Measurements from ENCODE around the gene KRT82.

Gene KRT82

DNA sequence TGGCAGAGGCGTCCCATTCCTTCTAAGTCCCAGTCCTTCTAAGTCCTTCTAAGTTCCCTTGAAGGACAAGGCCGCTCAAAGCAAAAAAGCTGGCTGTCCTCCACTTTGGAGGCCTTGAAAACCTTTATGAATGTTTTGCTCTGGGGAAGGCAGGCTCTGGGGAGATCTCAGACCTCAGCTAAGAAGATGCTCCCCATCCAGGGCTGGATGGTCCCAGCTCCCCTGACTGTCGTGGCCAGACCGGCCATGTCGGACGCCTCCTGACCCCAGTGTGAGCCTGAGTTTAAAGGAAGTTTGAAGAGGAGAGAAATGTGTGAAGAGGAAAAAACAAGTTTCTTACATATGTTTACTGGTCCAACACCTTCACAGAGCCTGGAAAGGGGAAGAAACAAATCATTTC lies 26.6 kb downstream of the KRT82 start:
- no peak for DNase-seq

DNA sequence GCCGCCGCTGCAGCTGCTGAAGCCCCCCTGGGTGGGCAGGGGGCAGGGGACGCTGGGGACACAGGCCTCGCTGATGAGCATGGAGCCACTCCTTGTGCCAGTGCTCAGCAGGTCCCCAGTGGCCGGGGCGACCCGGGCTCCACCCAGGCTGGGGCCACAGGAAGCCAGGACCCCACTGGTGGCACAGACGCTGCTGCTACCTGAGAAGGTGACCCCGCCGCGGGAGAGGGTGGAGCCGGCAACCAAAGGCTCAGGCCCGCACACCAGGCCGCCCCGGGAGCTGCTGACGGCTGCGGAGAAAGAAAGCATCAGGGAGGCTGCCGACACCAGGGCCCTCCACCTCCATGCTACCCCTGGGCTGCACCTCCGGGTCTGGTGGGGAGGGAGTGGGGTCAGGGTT lies 28.0 kb downstream of the KRT82 start:
- DNase-seq, result no peak

DNA sequence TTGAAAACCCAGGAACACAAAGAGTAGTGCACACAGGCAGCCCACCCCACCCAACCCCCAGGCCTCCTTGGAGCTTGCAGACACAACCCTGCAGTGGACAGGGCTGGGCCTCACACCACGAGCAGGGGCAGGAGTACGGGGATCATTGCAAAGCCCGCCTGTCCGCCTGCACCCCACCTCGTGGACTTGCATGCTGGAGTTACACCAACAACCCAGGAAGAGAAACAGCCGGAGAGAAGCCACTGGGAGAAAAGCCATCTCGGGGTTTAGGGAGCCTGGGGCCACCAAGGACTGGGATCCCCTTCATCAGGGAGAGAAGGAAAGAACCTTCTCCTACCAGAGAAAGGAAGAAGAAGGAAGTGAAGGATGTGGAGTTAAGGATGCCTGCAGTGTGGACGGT lies 28.9 kb downstream of the KRT82 start:
- no peak for DNase-seq

DNA sequence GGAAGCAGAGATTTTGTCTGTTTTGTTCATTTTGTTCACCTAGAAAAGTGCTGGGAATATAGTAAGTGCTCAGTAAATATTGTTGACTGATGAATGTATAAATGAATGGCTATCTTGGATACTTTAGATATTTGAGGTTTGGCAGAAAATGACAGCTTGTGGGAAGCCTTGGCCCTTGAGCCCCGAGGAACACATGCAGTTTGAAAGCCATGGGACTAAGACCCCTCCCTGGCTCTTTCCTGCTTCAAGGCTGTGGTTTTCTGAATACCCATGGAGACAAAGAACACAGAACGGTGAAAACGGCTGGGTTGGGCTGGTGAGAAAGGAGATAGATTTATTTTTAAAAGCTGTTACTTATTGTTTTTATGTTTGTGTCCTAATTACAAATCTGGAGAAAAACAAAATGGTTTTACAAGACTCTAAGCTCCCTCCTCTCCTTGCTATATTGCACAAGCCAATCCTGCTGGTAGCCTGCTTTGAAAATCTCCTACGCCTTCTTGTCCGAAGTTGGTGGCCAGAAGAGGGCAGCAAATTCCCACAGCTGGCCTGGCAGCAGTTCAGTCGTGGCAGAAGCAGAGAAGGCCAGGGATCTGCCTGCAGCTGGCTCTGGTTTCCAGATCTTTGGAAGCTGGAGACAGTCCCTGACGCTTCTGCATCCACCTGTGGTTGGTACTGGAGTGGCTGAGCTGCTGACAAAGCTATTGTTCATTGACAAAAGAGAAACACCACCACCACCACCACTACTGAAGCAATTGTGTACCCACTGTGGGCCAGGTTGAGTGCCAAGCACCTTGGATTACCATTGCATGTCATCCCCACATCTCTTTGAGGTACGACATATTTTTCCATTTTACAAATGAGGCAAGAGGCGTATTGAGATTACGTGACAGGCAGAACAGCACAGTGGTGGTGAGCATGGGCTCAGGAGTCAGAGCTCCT lies 33.6 kb downstream of the KRT82 start:
- peak; percentile 67 to 77 for DNase-seq

DNA sequence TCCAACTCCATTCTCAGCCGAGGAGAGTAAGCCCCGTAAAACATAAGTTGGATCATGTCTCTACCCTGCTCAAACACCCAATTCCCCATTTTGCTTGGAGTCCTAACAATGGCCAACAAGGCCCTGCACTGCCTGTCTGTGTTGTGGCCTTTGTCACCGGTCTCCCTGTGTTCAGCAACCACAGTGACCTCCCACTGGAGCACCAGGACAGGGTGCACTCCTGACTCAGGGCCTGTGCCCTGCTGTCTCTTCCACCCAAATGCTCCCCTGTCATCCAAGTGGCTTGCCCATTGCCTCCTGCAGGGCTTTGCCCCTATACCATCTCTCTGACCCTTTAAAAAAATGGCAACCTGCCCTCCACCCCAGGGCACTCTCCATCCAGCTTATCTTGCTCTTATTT lies 34.4 kb downstream of the KRT82 start:
- no peak for DNase-seq

DNA sequence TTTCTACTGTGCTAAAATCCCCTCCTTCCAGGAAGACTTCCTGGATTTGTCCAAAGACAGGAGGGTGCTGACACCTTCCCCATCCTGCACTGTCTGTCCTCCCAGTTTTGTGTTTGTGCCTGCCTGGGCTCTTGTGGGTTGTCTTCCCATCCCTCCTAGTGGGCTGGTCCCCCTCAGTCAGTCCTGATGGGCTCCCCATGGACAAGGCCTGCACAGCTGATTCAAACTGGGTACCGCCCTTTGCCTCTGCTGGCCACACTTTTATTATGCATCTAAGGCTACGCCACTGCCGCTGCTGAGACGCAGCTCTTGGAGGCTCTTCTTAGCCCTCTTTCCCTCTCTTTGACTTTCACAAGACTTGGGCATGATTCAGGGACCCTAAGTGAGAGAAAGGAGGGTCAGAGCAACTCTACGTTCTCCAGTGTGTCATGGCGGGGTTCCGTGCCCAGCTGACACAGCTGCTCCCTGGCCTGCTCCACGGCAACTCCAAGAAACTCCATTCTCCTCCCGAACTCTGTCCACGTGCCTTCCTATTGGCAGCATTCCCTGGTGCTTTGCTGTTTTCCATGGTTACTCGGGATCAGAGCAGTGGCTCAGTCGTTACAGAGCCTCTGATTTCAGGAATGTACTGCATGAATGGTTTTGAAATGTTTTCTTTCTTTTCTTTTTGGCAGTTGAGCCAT lies 35.1 kb downstream of the KRT82 start:
- DNase-seq, result no peak

DNA sequence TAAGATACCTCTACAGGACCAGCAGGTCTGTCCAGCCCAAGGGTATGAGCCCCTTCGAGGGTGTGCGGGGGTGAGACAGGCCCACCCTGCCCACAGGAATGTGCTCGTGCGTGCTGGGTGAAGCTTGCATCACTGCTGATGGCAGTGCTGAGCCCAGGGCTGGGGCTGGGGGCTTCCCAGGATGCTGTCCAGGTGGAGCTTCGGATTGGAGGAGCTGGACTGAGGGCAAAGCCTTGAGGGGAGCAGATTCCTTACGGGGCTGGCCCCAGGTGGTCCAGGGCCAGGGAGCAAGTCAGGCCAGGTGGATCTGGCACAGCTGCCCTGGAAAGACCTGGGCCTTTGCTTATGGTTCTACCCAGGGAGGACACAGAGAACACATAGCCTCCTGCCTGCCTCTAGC lies 36.3 kb downstream of the KRT82 start:
- no peak for DNase-seq

DNA sequence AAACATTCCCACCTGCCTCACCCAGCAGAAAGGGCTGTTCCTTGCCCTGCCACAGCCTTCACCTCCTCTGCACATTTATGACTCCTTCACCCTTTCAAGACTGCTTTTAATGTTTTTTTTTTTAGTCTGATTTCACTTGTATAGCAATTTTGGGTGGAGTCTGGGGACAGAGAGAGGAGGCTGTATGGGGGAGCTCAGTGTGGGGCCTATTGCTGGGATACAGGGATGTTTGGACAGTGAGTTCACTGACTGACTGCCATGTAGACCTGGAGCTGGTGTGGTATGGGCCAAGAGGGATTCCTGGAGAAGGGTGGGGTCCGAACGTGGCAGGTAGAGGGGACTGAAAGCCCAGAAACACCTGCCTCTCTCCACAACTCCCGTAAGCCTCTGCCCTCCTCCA lies 36.9 kb downstream of the KRT82 start:
- DNase-seq, result no peak

DNA sequence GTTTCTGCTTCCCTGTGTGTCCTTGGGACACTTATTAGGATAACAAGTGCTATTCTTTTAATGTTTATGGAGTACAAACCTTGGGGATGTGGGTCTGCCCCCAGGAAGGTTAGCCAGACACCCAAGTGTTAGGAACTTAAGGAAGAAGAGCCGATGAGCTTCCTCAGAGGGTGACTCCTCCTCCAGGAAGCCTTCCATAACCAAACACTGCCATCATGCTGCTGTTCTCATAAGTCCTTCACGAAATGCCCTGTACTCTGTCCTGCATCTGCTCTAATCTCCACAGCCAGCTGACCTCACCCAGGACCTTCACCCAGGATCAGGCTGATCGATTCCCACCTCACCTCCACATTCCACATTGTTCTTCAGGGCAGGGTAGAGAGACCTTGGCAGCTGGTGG lies 37.6 kb downstream of the KRT82 start:
- DNase-seq, result no peak

DNA sequence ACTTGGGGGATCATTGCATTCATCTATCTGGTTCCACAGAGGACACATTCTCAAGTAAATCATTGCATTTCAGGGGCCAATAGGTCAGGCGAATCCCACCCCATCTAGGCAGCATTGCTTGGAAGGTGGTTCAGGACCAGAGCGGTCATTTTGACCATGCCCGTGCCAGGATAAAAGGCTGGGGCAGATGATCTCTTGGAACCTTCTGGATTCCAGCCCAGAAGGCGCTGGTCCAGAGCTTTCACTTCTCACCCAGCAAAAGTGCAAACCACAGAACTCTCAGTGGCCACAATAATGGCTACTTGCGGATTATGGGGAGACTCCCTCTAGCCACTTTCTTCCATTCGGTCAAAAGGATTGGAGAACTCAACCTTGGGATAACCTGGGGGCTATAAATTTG lies 38.3 kb downstream of the KRT82 start:
- DNase-seq, result no peak

DNA sequence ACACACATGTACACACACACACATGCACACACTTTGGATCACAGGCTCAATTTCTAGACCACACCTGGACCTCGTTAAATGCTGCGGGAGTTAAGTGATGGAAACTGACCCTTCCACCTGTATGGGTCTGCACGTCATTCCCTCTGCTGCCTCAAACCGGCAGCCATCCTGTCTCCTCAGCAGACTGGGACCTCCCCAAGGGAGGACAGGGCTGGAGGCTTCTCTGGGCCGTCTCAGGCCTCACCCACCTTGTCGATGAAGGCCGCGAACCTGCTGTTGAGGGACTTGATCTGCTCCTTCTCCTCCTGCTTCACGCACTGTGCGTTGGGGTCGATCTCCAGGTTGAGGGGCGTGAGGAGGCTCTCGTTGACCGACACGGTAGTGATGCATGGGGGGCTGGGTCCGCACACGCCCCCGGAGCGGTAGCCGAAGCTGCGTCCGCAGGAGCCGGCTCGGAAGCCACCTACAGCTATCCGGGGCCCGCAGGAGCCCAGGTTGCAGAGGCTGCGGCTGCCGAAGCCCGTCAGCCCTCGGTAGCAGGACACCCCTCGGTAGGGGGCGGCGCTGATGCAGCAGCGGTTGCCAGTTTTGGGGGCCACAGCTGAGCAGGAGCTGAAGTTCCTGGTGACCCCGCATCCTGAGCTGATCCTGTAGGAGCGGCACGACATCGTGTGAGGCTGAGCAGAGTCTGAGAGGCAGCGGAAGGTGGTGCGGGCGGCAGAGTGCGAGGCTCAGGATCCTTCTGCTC lies 39.2 kb downstream of the KRT82 start, which contains the start of gene KRT85:
Gene KRT85, minus strand, starts transcription at position 744 of the 748 bp plus-strand sequence. Its CDS starts 76 bp downstream, at position 668.
- no peak for DNase-seq

DNA sequence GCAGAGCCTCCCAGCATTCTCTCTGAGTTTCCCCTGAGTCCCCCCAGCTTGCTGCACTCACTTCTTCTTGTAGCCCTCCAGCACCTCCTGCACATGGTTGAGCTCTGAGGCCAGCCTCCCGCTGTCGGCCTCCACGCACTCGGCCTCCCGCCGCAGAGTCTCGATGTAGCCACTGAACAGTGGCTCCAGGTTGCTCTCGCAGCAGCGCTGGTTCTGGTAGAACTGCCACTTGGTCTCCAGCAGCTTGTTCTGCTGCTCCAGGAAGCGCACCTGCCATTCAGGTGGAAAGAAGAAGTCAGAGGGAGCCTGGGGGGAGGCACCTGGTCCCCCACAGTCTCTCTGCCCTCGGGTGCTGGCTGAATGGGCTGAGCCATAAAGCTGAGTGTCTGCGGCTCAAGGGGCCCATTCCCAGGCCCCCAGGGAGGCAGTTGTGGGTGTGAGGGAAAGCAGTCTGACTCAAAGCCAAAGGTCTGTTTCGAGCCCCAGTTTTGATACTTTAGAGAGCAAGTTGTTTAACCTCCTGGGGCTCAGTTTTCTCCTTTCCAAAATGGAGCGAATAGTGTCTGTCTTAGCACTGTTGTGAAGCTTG lies 41.1 kb downstream of the KRT82 start:
- no peak for DNase-seq

DNA sequence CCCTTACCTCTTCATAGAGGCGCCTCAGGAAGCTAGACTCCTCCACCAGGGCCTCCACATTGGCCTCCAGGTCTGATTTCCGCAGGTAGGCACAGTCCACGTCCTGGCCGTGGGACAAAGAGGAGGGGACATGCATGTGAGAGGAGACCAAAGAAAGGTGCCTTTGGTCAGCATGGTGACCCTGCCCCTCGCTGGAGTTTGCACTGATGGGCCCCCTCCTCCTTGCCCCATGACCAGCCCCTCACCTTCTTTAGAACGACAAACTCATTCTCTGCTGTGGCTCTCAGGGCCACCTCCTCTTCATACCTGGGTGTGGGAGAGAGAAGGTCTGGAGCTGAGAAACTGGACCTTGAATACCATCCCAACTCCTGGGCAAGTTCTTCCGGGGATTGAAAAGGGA lies 42.1 kb downstream of the KRT82 start:
- no peak for DNase-seq

DNA sequence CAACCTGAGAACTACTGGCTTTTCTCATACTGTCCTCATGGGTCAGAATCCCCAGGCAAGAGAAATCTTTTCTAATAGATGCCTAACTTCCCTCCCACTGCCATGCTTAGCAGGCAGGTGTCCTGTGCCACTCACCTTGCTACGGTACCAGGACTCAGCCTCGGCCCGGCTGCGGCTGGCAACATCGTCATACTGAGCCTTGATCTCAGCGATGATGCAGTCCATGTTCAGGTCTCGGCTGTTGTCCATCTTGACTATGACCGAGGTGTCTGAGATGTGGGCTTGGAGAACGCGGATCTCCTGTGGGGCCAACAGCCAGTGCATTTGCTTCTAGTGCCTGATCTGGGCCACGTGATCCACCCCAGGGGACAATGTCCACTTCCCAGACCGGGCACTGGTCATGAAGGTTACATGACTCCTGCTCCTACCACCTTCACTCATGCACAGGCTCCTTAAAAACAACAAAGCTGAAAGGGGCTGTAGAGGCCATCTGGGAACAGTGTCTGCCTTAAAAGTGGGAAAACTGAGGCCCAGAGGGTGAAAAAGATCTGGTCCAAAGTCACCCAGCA lies 42.9 kb downstream of the KRT82 start:
- no peak for DNase-seq

DNA sequence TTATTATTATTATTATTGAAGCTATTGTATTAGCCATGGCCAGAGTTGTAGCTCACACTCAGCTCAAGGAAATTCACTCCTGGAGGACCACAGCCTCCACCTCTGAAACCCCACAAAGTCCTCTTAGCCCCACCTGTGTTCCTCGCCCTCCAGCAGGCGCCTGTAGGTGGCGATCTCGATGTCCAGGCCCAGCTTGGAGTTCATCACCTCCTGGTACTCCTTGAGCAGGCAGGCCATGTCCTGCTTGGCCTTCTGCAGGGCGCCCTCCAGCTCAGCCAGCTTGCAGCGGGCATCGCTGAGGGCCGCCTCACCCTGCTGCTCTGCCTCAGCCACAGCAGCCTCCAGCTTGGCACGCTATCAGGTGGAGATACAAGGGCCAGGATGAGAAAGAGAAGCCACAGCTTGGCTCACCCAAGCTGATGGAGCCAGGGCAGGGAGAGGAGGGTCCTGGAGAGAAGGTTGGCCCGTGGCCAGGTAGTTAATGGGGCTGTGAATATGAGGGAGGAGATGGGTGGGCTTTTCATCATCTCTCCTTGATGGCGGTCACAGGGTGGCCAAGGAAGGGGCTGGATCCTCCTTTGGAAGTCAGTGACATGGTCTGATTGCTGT lies 43.9 kb downstream of the KRT82 start:
- DNase-seq, result no peak

DNA sequence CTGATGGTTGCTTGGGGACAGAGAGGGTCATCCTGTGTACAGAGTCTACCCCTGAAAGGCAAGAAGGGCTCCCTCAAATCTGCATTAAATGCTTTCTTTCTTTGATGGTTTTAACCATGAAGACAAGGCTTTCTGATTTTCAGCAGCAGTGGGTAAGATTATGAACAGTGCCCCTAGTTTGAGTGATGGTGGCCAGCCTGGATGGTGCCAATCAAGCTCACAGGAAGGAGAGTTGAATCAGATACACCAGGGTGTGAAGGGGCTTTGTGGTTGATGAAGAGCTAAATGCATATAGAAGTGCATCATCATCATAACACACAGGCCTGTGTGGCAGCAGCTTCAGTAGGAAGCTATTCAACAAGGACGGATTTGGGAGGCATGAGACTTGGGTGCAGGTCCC lies 44.6 kb downstream of the KRT82 start:
- no peak for DNase-seq

DNA sequence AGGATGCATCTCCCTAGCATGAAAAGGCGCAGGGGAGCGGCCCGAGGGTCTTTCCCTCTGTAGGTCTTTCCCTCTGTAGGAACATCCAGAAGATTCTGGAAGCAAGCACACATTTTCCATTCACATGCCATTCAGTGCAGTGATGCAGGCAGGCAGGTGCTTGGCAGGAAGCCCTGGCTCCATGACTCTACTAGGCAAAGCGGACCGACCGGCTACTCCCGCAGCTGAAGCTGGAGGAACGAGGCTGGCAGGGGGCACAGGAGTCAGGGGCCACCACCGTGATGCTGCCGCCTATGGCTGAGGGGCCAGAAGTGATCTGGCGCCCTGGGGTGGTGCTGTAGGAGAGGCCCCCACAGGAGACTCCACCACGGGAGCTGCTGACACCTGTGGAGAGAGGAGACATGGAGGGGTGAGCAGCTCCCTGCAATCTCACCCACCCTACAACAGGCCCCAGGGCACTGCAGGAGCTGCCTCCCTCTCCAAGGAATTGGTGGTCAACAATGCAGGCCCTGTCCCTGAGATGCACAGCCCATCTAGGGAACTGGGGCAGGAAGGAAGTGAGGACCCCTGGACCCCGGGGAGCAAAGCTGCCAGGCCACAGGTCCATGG lies 45.4 kb downstream of the KRT82 start:
- DNase-seq, result no peak

DNA sequence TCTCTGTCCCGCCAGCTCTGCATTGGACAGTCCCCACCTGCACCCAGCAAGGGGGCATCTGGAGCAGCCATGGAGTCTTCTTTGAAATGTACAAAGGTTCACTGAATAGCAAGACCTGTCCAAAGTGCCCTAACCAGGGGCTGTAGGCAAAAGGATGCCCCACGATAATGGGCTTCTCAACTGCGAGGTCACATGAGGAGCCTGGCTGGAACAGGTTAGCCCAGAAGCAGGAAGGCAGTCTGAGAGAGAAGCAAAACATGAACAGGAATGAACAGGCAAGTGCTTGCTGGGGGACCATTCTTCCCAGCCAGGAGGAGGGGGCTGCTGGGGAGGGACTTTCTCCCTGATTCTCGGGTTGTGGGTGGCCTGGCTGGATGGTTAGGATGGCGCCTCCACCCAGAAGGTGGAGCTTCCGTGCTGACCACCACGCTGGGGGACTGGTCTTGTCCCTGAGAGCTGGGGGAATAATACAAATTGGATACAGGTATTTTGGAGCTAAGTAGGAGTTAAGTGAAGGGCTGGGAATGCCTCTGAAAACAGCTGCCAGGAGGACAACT lies 46.0 kb downstream of the KRT82 start:
- no peak for DNase-seq

DNA sequence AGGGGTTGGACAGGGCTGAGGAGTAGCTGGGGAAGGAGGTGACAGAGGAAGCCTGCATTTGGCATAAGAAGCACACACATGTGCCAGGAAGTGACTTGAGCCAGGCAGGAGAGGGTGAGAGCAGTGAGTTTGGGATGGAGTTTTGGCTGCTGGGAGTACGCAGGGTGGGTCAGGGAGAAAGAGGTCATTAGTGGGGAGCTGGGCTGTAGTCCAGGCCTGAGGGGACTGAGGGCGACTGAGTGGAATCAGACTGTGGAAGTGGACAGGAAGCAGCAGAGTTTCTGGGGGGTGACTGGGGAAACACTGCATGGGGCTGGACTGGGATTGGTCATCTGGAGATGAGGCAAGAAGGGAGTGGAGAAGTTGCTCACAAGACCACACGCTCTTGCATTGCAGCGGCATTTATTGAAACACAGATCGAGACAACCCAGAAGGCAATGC lies 46.5 kb downstream of the KRT82 start:
- no peak for DNase-seq

DNA sequence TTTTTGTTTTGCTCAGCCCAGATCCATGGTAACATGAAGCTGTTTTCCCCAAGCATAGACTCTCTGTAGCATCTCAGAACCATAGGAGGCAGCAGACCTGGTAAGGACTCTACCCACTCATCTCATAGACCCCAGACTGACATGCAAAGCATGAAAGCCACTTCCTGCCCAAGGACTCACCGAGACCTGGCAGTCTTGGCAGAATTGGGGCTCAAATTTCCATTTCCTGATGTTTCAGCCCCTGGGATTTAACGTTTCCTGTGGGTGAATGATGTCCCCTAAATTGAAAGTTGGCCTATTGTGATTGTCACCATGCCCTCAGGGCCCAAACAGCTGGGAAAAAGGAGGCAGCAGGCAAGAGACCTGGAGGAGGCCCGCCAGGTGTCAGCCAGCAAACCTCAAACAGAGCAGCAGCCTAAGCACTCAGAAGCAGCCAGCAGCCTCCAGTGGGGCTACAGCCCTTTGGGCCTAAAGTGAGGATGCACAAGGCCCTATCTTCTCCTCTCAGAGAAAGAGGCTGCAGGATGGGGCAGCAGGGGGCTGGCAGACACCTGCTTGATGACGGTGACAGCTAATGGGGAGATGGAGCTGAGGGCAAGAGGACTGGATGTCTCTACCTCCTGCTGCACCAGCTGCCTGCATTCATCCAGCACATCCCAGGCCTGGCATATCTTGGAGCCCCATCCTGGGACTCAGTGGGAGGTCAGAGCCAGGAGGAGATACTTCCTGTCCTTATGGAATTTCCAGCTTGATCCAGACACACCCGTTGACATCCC lies 47.4 kb downstream of the KRT82 start:
- no peak for DNase-seq
